Stomach (tissue), 9 donors: ENCODE results near the gene STXBP6. TPM values are rescaled to one million over a fixed set of nuclear protein-coding genes. Genes with fewer than 3 reads are reported as not detected.

Source experiments
- DNase-seq, 2 donors: peaks; one replicate each; pipeline versions ENCODE4 v3.0.0 to v3.0.0-alpha.2; 2013 to 2019
- H3K27ac ChIP-seq, 5 donors: fragments of 200-600 bp in 4 of 5; sonication (generic) in 4 of 5; one replicate each; pipeline ENCODE4 v1.5.1; 2013 to 2019; ENCODE audit warnings: mild to moderate bottlenecking in 1 of 5, moderate library complexity in 1 of 5
- H3K27me3 ChIP-seq, 3 donors: fragments of 200-600 bp; sonication (generic); one replicate each; pipeline ENCODE4 v1.5.1; 2017 to 2019; ENCODE audit warnings: mixed run types in 1 of 3
- H3K36me3 ChIP-seq, 4 donors: fragments of 200-600 bp; sonication (generic); 1 replicate in 3 of 4; 2 replicates in 1 of 4; pipeline ENCODE4 v1.5.1; 2016 to 2019
- H3K4me1 ChIP-seq, 4 donors: fragments of 200-600 bp; sonication (generic); one replicate each; pipeline ENCODE4 v1.5.1; 2016 to 2019
- H3K4me3 ChIP-seq, 4 donors: fragments of 200-600 bp; sonication (generic) in 3 of 4; one replicate each; pipeline ENCODE4 v1.5.1; 2016 to 2019; ENCODE audit warnings: mild to moderate bottlenecking in 1 of 4
- H3K9me3 ChIP-seq, 4 donors: fragments of 200-600 bp; sonication (generic); one replicate each; pipeline ENCODE4 v1.5.1; 2016 to 2019
- CTCF ChIP-seq, 7 experiments: fragments of 450-650 bp in 4 of 7; fragments of 200-600 bp in 3 of 7; sonication (generic) in 3 of 7; IDR thresholded peaks; one replicate each; pipeline ENCODE4 v1.5.1; 2016 to 2019; ENCODE audit warnings: antibody characterized with exemption in 7 of 7, control low read depth in 2 of 7, mild to moderate bottlenecking in 1 of 7
- EP300 ChIP-seq: sonication (generic); formaldehyde crosslinking; IDR thresholded peaks from one replicate; pipeline ENCODE4 v1.6.1; 2017; ENCODE audit warnings: antibody characterized with exemption
- POLR2A ChIP-seq, 4 donors: fragments of 450-650 bp; IDR thresholded peaks; one replicate each; pipeline ENCODE4 v1.6.1; 2016; ENCODE audit warnings: antibody characterized with exemption in 4 of 4, control low read depth in 2 of 4, mild to moderate bottlenecking in 1 of 4, moderate library complexity in 1 of 4
- POLR2AphosphoS5 ChIP-seq, 3 donors: sonication (generic); formaldehyde crosslinking; IDR thresholded peaks; one replicate each; pipeline ENCODE4 v1.6.1; 2016; ENCODE audit warnings: antibody characterized with exemption in 3 of 3
- WGBS, 5 donors: extraction: QIAGEN DNeasy Blood & Tissue Kit in 3 of 5; methylation state at CpG; one replicate each; pipeline versions ENCODE4 v1.1.5 to v1.1.7; 2013 to 2018; 5-methylcytosine and 5-hydroxymethylcytosine counted together
- intact Hi-C: fragments of 100-400 bp; cut with DNase I; formaldehyde crosslinking; loops from one replicate; pipeline ENCODE4 v1.15.1; 2023; ENCODE audit warnings: low total_unique reads
- polyA plus RNA-seq, 3 donors: library from polyadenylated mRNA; stranded (reverse); fragments of 200-250 nt; gene quantifications; one replicate each; pipeline ENCODE4 v1.2.3, GENCODE V29; 2013
- total RNA-seq, 5 donors: library from RNA; depleted of rRNA; stranded (reverse); fragments of >200 nt; gene quantifications; one replicate each; pipeline versions ENCODE4 v1.1.0 to v1.2.3, GENCODE V29; 2014 to 2016
- donor health status: healthy with polysubstance abuse.
- donor health status: Bipolar disorder and iron deficiency.
- donor health status: healthy.

The STXBP6 gene
- total and polyA plus RNA-seq, 8 donors, result 7.4 to 37.1 (median 15.2) TPM

GRCh38 chr14:24818058-24818822 lies 231.7 kb downstream of the STXBP6 start:
- Histone ChIP-seq H3K27me3 (no peaks in the 10 kb centered on the region), H3K4me1 (peaks cover 13 to 38% (median 26%) of the 10 kb centered on the region in 4 donors), H3K9me3 (no peaks in the 10 kb centered on the region), H3K27ac (peak overlapping the region in 1 of 5 donors; percentile 17), H3K4me3 (no peak overlapping the region), H3K36me3 (no peaks in the 10 kb centered on the region)
- peak in 1 of 2 donors; percentile 30 for DNase-seq
- intact Hi-C loops, result no loop called here
- TF ChIP-seq CTCF (IDR thresholded peaks at IDR 0.05) (no peak), POLR2AphosphoS5 (IDR thresholded peaks at IDR 0.05) (no peak), EP300 (no peak), POLR2A (IDR thresholded peaks at IDR 0.05) (no peak)
- 54 to 64% (median 60%) methylated on average over 14 to 15 of the region's 15 CpGs for WGBS, 5 donors

- Histone ChIP-seq H3K36me3 (no peaks in the 10 kb centered on the region), H3K27me3 (no peaks in the 10 kb centered on the region), H3K4me3 (no peak overlapping the region), H3K27ac (no peak overlapping the region), H3K9me3 (no peaks in the 10 kb centered on the region), H3K4me1 (peaks cover 13 to 45% (median 26%) of the 10 kb centered on the region in 4 donors)
- peak in 1 of 2 donors; percentile 66 for DNase-seq
- 60 to 80% (median 63%) methylated on average over 11 of the region's 11 CpGs for WGBS, 5 donors
- intact Hi-C loops, result no loop called here
- TF ChIP-seq POLR2A (IDR thresholded peaks at IDR 0.05), result no peak
Measured at GRCh38 chr14:24817212-24818057, 232.5 kb downstream of the STXBP6 start.

- no peak overlapping the region for H3K27ac ChIP-seq
- intact Hi-C loops, result no loop called here
- no peaks in the 10 kb centered on the region for H3K27me3 ChIP-seq
- no peaks in the 10 kb centered on the region for H3K9me3 ChIP-seq
- 74 to 87% (median 81%) methylated on average over 3 of the region's 3 CpGs for WGBS, 5 donors
- TF ChIP-seq CTCF (IDR thresholded peaks at IDR 0.05) (no peak), POLR2A (IDR thresholded peaks at IDR 0.05) (no peak), EP300 (no peak)
- DNase-seq, result no peak
- H3K36me3 ChIP-seq, result no peaks in the 10 kb centered on the region
- no peak overlapping the region for H3K4me3 ChIP-seq
- peaks cover 13 to 45% (median 26%) of the 10 kb centered on the region in 4 donors for H3K4me1 ChIP-seq
Measured at GRCh38 chr14:24816929-24817211, 233.1 kb downstream of the STXBP6 start.

GRCh38 chr14:24816011-24816928 lies 233.7 kb downstream of the STXBP6 start:
- Histone ChIP-seq H3K36me3 (no peaks in the 10 kb centered on the region), H3K4me3 (no peak overlapping the region), H3K9me3 (no peaks in the 10 kb centered on the region), H3K27ac (peak overlapping the region in 1 of 5 donors; percentile 22), H3K27me3 (no peaks in the 10 kb centered on the region), H3K4me1 (peaks cover 13 to 45% (median 26%) of the 10 kb centered on the region in 4 donors)
- 40 to 66% (median 50%) methylated on average over 5 of the region's 5 CpGs for WGBS, 5 donors
- peak; percentile 31 to 47 for DNase-seq
- intact Hi-C loops, result no loop called here
- TF ChIP-seq POLR2AphosphoS5 (IDR thresholded peaks at IDR 0.05) (peak in 1 of 3 donors; percentile 56), CTCF (IDR thresholded peaks at IDR 0.05) (no peak)
